Pancreas (tissue), 10 donors: ENCODE results near the gene PARP15. TPM values are rescaled to one million over a fixed set of nuclear protein-coding genes. Genes with fewer than 3 reads are reported as not detected.

Source experiments
- ATAC-seq, 4 donors: fragments of 200-7000 bp; cut with Tn5 transposase; one replicate each; pipeline versions ENCODE4 v1.8.0 to v1.9.1; 2020; ENCODE audit warnings: mild to moderate bottlenecking in 4 of 4, moderate library complexity in 4 of 4
- DNase-seq, 6 donors: peaks; one replicate each; pipeline ENCODE4 v3.0.0-alpha.2; 2020
- FAIRE-seq: peaks from 2 replicates; lab custom pipeline; 2012; peaks lifted over from hg19 to GRCh38; lab: Jason Lieb, UNC
- H3K27ac ChIP-seq, 4 donors: fragments of 200-600 bp; sonication (generic); 1 replicate in 3 of 4; 2 replicates in 1 of 4; pipeline versions ENCODE4 v1.5.0 to v1.8.0; 2020
- H3K27me3 ChIP-seq, 4 donors: fragments of 200-600 bp; one replicate each; pipeline ENCODE4 v1.8.0; 2021
- H3K36me3 ChIP-seq, 3 donors: fragments of 200-600 bp; sonication (generic) in 1 of 3; one replicate each; pipeline versions ENCODE4 v1.5.0 to v1.8.0; 2020 to 2021
- H3K4me1 ChIP-seq, 3 donors: fragments of 200-600 bp; one replicate each; pipeline ENCODE4 v1.8.0; 2021
- H3K4me3 ChIP-seq, 4 donors: fragments of 200-600 bp; sonication (generic) in 2 of 4; one replicate each; pipeline versions ENCODE4 v1.5.0 to v1.8.0; 2020 to 2021
- H3K9me3 ChIP-seq, 4 donors: fragments of 200-600 bp; one replicate each; pipeline ENCODE4 v1.8.0; 2021
- CTCF ChIP-seq, 4 donors: fragments of 200-600 bp; sonication (generic) in 3 of 4; IDR thresholded peaks; one replicate each; pipeline versions ENCODE4 v1.5.0 to v1.8.0; 2021; ENCODE audit warnings: antibody characterized with exemption in 4 of 4
- WGBS, 2 donors: extraction: QIAGEN DNeasy Blood & Tissue Kit; methylation state at CpG; one replicate each; pipeline ENCODE4 v1.1.7; 2013; 5-methylcytosine and 5-hydroxymethylcytosine counted together
- intact Hi-C, 3 donors: fragments of 100-400 bp; cut with DNase I; formaldehyde crosslinking; loops; one replicate each; pipeline versions ENCODE4 v1.11.1 to v1.14.2; 2022
- polyA plus RNA-seq, 2 donors: library from polyadenylated mRNA; stranded (reverse); fragments of 200-250 nt; gene quantifications; one replicate each; pipeline ENCODE4 v1.2.3, GENCODE V29; 2013
- total RNA-seq, 6 donors: library from RNA; stranded (reverse); fragmentation: NEBNext Ultra II Directional in 4 of 6; extraction: Animal tissue kit (Norgen Biotek cat#: 25700) in 4 of 6; gene quantifications; one replicate each; pipeline versions ENCODE4 v1.2.1 to v1.2.4, GENCODE V29; 2021 to 2023
- donor health status: healthy with polysubstance abuse.
- donor health status: DM: no; HTN: no; CAD: no; lungs with moderate emphysema.
- donor health status: DM: no; HTN: no; CAD: no.
- donor health status: control.
- donor health status: control.
- donor health status: Bipolar disorder and iron deficiency.
- donor health status: DM: yes; HTN: yes; CAD: no.
- donor health status: DM: no; HTN: no; CAD: no.
- donor health status: DM: no; HTN: no; CAD: no.
- donor health status: DM: yes; HTN: yes; CAD: no.

The PARP15 gene
- total and polyA plus RNA-seq, 8 donors, result 0.14 to 0.80 (median 0.62) TPM

- 85 to 90% methylated on average over 1 of the region's 1 CpG for WGBS, 2 donors
- TF ChIP-seq CTCF (IDR thresholded peaks at IDR 0.05), result no peak
- intact Hi-C loops, result no loop called here
- DNase-seq (no peak), FAIRE-seq (no peak), ATAC-seq (no peak)
- no peaks in the 10 kb centered on the region for H3K36me3 ChIP-seq
- H3K4me3 ChIP-seq, result no peak overlapping the region
- peaks cover 0 to 9% (median 0%) of the 10 kb centered on the region in 4 donors for H3K9me3 ChIP-seq
- H3K4me1 ChIP-seq, result no peaks in the 10 kb centered on the region
- no peak overlapping the region for H3K27ac ChIP-seq
- no peaks in the 10 kb centered on the region for H3K27me3 ChIP-seq
These were observed 4.9 kb downstream of the PARP15 start for GRCh38 chr3:122582390-122582789.

GRCh38 chr3:122586098-122586497, 8.6 kb downstream of the PARP15 start:
- TF ChIP-seq CTCF (IDR thresholded peaks at IDR 0.05), result no peak
- DNase-seq, result no peak
- H3K4me1 ChIP-seq, result no peaks in the 10 kb centered on the region
- H3K27ac ChIP-seq, result no peak overlapping the region
- intact Hi-C loops, result no loop called here
- no peak for ATAC-seq
- FAIRE-seq, result no peak
- H3K9me3 ChIP-seq, result peaks cover 0 to 9% (median 0%) of the 10 kb centered on the region in 4 donors
- no peak overlapping the region for H3K4me3 ChIP-seq
- H3K36me3 ChIP-seq, result no peaks in the 10 kb centered on the region
- H3K27me3 ChIP-seq, result no peaks in the 10 kb centered on the region
- 41% methylated on average over 1 of the region's 1 CpG for WGBS, 2 donors

DNA sequence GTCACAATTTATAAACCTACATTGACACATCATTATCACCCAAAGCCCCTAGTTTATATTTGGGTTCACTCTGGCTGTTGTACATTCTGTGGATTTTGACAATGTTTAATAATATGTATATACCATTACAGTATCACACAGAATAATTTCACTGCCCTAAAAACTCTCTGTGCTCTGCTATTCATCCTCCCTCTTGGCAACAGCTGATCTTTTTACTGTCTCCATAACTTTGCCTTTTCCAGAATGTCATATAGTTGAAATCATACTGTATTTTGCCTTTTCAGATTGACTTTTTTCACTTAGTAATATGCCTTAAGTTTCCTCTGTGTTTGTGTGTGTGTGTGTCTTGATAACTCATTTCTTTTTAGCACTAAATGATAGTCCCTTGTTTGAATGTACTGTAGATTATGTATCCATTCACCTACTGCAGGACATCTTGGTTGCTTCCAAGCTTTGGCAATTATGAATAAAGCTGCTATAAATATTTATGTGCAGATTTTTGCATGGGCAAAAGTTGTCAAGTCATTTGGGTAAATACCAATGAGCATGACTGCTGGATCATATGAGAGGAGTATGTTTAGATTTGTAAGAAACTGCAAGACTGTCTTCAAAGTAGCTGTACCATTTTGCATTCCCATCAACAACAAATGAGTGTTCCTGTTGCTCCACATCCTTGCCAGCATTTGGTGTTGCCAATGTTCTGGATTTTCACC, 9.5 kb downstream of the PARP15 start:
- Histone ChIP-seq H3K4me1 (no peaks in the 10 kb centered on the region), H3K36me3 (no peaks in the 10 kb centered on the region), H3K4me3 (no peak overlapping the region), H3K9me3 (peaks cover 0 to 4% (median 0%) of the 10 kb centered on the region in 4 donors), H3K27me3 (no peaks in the 10 kb centered on the region), H3K27ac (no peak overlapping the region)
- intact Hi-C loops, result no loop called here
- ATAC-seq, result no peak
- no peak for TF ChIP-seq CTCF (IDR thresholded peaks at IDR 0.05)
- no peak for FAIRE-seq
- DNase-seq, result no peak

GRCh38 chr3:122587572-122587971, 10.1 kb downstream of the PARP15 start:
- no peak for ATAC-seq
- FAIRE-seq, result no peak

More at GRCh38 chr3:122587572-122587971, 10.1 kb downstream of the PARP15 start:
- no peaks in the 10 kb centered on the region for H3K36me3 ChIP-seq
- no peaks in the 10 kb centered on the region for H3K27me3 ChIP-seq
- intact Hi-C loops, result no loop called here
- no peak for DNase-seq
- WGBS, 2 donors, result 26 to 47% methylated on average over 2 of the region's 2 CpGs
- no peak for TF ChIP-seq CTCF (IDR thresholded peaks at IDR 0.05)
- H3K27ac ChIP-seq, result no peak overlapping the region
- no peak overlapping the region for H3K4me3 ChIP-seq
- H3K9me3 ChIP-seq, result peaks cover 0 to under 1% (median 0%) of the 10 kb centered on the region in 4 donors
- no peaks in the 10 kb centered on the region for H3K4me1 ChIP-seq
